GM23338 (cell line): Measurements from ENCODE around the gene KLF9.

Experiments
- CREB1 ChIP-seq: fragments of 250-450 bp; sonication (Bioruptor Pico); IDR thresholded peaks from 2 replicates; pipeline ENCODE4 v1.5.0; 2020; ENCODE audit warnings: low read depth, mild to moderate bottlenecking, moderate library complexity
- EZH2 ChIP-seq: fragments of 200-600 bp; sonication (generic); IDR thresholded peaks from one replicate; pipeline ENCODE4 v1.8.0; 2017; ENCODE audit warnings: antibody characterized with exemption, mild to moderate bottlenecking, low read depth; ENCODE audit not compliant: unreplicated experiment
- EZH2phosphoT487 ChIP-seq: fragments of 200-600 bp; sonication (generic); IDR thresholded peaks from one replicate; pipeline ENCODE4 v1.8.1; 2018; ENCODE audit warnings: antibody characterized with exemption; ENCODE audit not compliant: unreplicated experiment
- JUNB ChIP-seq: IDR thresholded peaks from one replicate; pipeline ENCODE4 v1.6.1; 2016; ENCODE audit warnings: antibody characterized with exemption; ENCODE audit not compliant: unreplicated experiment
- NANOG ChIP-seq: IDR thresholded peaks from 2 replicates; pipeline ENCODE4 v1.6.1; 2016; ENCODE audit warnings: antibody characterized with exemption, borderline replicate concordance
- POLR2AphosphoS5 ChIP-seq: IDR thresholded peaks from 2 replicates; pipeline ENCODE4 v1.6.1; 2016; ENCODE audit warnings: antibody characterized with exemption, low read depth
- STAT1 ChIP-seq: IDR thresholded peaks from one replicate; pipeline ENCODE4 v1.6.1; 2016; ENCODE audit warnings: antibody characterized with exemption; ENCODE audit not compliant: unreplicated experiment
- ZNF114 ChIP-seq: fragments of 250-450 bp; sonication (Bioruptor Pico); IDR thresholded peaks from 2 replicates; pipeline ENCODE4 v1.5.0; 2020; ENCODE audit warnings: mild to moderate bottlenecking, moderate library complexity
- ZNF331 ChIP-seq: fragments of 250-450 bp; sonication (Bioruptor Pico); IDR thresholded peaks from 2 replicates; pipeline ENCODE4 v1.5.0; 2020; ENCODE audit warnings: low read depth, mild to moderate bottlenecking, moderate library complexity
- TF ChIP-seq, protein P1 (sequence below), 2 experiments: fragments of 200-600 bp in 1 of 2; sonication (generic) in 1 of 2; conservative IDR thresholded peaks; 2 replicates each; pipeline versions ENCODE4 v1.5.1 to v1.6.1; 2016 to 2017; ENCODE audit warnings: antibody characterized with exemption in 2 of 2, low read depth in 2 of 2, mild to moderate bottlenecking in 2 of 2, moderate library complexity in 1 of 2
- TF ChIP-seq, protein P2 (sequence below): fragments of 250-450 bp; sonication (Bioruptor Pico); IDR thresholded peaks from 2 replicates; pipeline ENCODE4 v1.5.0; 2020; ENCODE audit warnings: mild to moderate bottlenecking, moderate library complexity
- TF ChIP-seq, protein P3 (sequence below): IDR thresholded peaks from one replicate; pipeline ENCODE4 v1.6.1; 2018; ENCODE audit warnings: antibody characterized with exemption; ENCODE audit not compliant: unreplicated experiment
- TF ChIP-seq, protein P4 (sequence below): IDR thresholded peaks from 2 replicates; pipeline ENCODE4 v1.6.1; 2016; ENCODE audit warnings: antibody characterized with exemption

DNA sequence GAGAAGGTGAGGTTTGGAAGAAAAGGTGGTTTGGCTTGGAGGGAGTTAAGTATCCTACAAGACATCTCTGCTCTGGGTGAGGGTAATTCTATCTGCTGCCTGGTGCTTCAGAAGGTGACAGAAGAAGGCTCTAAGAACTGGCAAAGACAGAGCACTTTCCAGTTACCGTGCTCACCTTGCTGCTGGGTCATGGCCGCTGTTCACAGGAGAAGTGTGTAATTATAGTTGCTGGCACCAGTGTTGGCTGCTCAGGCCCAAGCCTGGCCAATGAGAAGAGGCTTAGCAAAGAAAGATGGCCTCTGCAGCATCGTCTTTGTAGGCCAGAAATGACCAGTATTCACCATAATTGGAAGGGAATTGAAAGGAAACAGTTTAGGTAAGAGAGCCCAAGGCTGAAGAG is 37.9 kb upstream of the KLF9 start:
- TF ChIP-seq, protein P1, sequence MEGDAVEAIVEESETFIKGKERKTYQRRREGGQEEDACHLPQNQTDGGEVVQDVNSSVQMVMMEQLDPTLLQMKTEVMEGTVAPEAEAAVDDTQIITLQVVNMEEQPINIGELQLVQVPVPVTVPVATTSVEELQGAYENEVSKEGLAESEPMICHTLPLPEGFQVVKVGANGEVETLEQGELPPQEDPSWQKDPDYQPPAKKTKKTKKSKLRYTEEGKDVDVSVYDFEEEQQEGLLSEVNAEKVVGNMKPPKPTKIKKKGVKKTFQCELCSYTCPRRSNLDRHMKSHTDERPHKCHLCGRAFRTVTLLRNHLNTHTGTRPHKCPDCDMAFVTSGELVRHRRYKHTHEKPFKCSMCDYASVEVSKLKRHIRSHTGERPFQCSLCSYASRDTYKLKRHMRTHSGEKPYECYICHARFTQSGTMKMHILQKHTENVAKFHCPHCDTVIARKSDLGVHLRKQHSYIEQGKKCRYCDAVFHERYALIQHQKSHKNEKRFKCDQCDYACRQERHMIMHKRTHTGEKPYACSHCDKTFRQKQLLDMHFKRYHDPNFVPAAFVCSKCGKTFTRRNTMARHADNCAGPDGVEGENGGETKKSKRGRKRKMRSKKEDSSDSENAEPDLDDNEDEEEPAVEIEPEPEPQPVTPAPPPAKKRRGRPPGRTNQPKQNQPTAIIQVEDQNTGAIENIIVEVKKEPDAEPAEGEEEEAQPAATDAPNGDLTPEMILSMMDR (conservative IDR thresholded peaks at IDR 0.05; ENCODE audit: low read depth in 2 of 2), result no peak
- TF ChIP-seq, protein P2, sequence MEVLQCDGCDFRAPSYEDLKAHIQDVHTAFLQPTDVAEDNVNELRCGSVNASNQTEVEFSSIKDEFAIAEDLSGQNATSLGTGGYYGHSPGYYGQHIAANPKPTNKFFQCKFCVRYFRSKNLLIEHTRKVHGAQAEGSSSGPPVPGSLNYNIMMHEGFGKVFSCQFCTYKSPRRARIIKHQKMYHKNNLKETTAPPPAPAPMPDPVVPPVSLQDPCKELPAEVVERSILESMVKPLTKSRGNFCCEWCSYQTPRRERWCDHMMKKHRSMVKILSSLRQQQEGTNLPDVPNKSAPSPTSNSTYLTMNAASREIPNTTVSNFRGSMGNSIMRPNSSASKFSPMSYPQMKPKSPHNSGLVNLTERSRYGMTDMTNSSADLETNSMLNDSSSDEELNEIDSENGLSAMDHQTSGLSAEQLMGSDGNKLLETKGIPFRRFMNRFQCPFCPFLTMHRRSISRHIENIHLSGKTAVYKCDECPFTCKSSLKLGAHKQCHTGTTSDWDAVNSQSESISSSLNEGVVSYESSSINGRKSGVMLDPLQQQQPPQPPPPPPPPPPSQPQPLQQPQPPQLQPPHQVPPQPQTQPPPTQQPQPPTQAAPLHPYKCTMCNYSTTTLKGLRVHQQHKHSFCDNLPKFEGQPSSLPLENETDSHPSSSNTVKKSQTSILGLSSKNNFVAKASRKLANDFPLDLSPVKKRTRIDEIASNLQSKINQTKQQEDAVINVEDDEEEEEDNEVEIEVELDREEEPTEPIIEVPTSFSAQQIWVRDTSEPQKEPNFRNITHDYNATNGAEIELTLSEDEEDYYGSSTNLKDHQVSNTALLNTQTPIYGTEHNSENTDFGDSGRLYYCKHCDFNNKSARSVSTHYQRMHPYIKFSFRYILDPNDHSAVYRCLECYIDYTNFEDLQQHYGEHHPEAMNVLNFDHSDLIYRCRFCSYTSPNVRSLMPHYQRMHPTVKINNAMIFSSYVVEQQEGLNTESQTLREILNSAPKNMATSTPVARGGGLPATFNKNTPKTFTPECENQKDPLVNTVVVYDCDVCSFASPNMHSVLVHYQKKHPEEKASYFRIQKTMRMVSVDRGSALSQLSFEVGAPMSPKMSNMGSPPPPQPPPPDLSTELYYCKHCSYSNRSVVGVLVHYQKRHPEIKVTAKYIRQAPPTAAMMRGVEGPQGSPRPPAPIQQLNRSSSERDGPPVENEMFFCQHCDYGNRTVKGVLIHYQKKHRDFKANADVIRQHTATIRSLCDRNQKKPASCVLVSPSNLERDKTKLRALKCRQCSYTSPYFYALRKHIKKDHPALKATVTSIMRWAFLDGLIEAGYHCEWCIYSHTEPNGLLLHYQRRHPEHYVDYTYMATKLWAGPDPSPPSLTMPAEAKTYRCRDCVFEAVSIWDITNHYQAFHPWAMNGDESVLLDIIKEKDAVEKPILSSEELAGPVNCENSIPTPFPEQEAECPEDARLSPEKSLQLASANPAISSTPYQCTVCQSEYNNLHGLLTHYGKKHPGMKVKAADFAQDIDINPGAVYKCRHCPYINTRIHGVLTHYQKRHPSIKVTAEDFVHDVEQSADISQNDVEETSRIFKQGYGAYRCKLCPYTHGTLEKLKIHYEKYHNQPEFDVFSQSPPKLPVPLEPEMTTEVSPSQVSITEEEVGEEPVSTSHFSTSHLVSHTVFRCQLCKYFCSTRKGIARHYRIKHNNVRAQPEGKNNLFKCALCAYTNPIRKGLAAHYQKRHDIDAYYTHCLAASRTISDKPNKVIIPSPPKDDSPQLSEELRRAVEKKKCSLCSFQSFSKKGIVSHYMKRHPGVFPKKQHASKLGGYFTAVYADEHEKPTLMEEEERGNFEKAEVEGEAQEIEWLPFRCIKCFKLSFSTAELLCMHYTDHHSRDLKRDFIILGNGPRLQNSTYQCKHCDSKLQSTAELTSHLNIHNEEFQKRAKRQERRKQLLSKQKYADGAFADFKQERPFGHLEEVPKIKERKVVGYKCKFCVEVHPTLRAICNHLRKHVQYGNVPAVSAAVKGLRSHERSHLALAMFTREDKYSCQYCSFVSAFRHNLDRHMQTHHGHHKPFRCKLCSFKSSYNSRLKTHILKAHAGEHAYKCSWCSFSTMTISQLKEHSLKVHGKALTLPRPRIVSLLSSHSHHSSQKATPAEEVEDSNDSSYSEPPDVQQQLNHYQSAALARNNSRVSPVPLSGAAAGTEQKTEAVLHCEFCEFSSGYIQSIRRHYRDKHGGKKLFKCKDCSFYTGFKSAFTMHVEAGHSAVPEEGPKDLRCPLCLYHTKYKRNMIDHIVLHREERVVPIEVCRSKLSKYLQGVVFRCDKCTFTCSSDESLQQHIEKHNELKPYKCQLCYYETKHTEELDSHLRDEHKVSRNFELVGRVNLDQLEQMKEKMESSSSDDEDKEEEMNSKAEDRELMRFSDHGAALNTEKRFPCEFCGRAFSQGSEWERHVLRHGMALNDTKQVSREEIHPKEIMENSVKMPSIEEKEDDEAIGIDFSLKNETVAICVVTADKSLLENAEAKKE, result no peak
- TF ChIP-seq EZH2phosphoT487, result no peak
- no peak for TF ChIP-seq EZH2
- TF ChIP-seq POLR2AphosphoS5, result no peak
- TF ChIP-seq, protein P3, sequence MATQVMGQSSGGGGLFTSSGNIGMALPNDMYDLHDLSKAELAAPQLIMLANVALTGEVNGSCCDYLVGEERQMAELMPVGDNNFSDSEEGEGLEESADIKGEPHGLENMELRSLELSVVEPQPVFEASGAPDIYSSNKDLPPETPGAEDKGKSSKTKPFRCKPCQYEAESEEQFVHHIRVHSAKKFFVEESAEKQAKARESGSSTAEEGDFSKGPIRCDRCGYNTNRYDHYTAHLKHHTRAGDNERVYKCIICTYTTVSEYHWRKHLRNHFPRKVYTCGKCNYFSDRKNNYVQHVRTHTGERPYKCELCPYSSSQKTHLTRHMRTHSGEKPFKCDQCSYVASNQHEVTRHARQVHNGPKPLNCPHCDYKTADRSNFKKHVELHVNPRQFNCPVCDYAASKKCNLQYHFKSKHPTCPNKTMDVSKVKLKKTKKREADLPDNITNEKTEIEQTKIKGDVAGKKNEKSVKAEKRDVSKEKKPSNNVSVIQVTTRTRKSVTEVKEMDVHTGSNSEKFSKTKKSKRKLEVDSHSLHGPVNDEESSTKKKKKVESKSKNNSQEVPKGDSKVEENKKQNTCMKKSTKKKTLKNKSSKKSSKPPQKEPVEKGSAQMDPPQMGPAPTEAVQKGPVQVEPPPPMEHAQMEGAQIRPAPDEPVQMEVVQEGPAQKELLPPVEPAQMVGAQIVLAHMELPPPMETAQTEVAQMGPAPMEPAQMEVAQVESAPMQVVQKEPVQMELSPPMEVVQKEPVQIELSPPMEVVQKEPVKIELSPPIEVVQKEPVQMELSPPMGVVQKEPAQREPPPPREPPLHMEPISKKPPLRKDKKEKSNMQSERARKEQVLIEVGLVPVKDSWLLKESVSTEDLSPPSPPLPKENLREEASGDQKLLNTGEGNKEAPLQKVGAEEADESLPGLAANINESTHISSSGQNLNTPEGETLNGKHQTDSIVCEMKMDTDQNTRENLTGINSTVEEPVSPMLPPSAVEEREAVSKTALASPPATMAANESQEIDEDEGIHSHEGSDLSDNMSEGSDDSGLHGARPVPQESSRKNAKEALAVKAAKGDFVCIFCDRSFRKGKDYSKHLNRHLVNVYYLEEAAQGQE, result no peak
- TF ChIP-seq, protein P4, sequence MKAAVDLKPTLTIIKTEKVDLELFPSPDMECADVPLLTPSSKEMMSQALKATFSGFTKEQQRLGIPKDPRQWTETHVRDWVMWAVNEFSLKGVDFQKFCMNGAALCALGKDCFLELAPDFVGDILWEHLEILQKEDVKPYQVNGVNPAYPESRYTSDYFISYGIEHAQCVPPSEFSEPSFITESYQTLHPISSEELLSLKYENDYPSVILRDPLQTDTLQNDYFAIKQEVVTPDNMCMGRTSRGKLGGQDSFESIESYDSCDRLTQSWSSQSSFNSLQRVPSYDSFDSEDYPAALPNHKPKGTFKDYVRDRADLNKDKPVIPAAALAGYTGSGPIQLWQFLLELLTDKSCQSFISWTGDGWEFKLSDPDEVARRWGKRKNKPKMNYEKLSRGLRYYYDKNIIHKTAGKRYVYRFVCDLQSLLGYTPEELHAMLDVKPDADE, result no peak
- TF ChIP-seq JUNB, result no peak
- no peak for TF ChIP-seq ZNF331 (CRISPR knock-in tag)
- TF ChIP-seq ZNF114 (CRISPR knock-in tag), result no peak
- no peak for TF ChIP-seq CREB1 (CRISPR knock-in tag)
- TF ChIP-seq NANOG, result no peak
- no peak for TF ChIP-seq STAT1
